Body of pancreas (tissue), 4 donors: Measurements from ENCODE around the gene L3MBTL3.

Experiments used
- CTCF ChIP-seq, 7 experiments: fragments of 450-650 bp in 4 of 7; fragments of 200-600 bp in 3 of 7; sonication (generic) in 3 of 7; IDR thresholded peaks; one replicate each; pipeline ENCODE4 v1.5.1; 2016 to 2019; ENCODE audit warnings: antibody characterized with exemption in 7 of 7
- POLR2A ChIP-seq, 3 donors: fragments of 450-650 bp; IDR thresholded peaks; one replicate each; pipeline ENCODE4 v1.6.1; 2016; ENCODE audit warnings: antibody characterized with exemption in 3 of 3, mild to moderate bottlenecking in 2 of 3

- no peak for TF ChIP-seq CTCF (IDR thresholded peaks at IDR 0.05)
- TF ChIP-seq POLR2A (IDR thresholded peaks at IDR 0.05) = no peak
These were observed 129.8 kb downstream of the L3MBTL3 start for GRCh38 chr6:130148181-130148580.
